Measurements from ENCODE around the gene SF3A1.

The SF3A1 gene

DNA sequence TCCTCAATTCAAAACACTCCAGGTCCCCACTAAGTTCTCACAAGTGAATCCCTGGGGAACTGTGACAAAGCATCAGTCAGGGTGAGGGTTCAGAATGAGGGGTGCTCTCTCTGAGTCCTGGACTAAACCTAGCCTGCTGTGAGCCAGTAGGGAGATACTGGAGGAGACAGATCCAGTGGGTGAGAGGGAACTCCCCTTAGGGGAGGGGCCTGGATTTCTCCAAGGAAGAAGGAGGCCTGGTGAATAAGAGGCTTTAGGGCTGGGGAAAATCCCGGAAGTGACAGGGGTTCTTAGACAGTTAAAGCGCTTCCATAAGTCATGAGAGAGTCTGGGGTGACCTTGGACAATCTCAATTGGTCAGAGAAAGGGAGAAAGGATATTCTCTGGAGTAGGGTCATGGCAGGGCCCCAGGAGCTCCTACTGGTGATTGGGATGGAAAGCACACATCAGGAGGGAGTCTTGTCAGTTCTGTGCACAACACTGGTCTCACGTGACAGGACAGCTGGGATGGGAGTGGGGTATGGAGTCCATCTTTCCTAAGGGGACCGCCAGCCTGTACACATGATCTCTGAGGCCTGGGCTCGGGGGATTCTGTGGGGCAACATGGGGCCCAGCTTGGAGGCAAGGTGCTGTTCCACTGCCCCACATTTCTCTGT, 31.5 kb downstream of the SF3A1 start:
- Histone ChIP-seq H3K27ac (ENCODE audit: low read length) (no peak overlapping the region), H3K27me3 (ENCODE audit: control insufficient read depth, insufficient read depth, low read length) (no peaks in the 10 kb centered on the region), H3K4me3 (ENCODE audit: low read length) (no peak overlapping the region), H3K9me3 (ENCODE audit: control insufficient read depth, insufficient read depth, low read length) (no peaks in the 10 kb centered on the region), H3K4me1 (ENCODE audit: control insufficient read depth, insufficient read depth, low read length) (peaks cover 3% of the 10 kb centered on the region; the same call in 1 of the 2 replicates), H3K36me3 (ENCODE audit: control insufficient read depth, insufficient read depth, low read length) (no peaks in the 10 kb centered on the region)
- DNase-seq (ENCODE audit: low read depth, low spot score): no peak
- WGBS (ENCODE audit: insufficient coverage, insufficient read length): no CpG with 5 or more reads among the region's 5 CpGs

DNA sequence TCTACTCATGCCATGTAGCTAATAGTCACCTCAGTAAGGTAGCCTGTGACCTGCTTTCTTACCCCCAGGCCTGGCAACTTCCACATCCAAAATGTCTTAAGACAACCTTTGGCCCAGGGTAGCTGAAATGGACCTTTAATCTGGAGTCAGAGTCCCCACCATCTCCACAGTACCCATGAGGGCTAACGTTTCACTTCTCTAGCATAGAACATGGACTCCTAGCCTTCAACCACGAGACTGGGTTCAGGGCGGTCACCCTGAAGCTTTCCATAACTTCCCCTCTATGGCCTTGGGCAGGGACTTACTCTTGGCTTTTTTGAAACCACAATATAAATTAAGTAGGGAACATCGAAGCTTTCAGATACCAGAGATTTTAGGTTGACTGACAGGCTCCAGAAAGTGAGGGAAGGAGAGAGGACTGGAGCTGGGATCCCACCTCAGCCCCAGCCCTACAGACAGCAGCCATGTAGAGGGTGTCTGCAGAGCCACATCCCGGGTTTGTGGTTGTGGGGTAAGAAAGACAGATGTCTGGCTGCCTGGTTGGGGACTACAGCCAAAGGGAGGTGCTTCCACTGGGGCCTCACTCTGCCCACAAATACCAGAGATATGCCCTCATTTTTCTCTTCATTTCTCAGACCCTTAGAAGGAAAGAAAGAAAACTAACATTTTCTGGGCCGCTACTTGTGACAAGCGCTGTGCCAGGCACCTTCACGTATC, 32.5 kb downstream of the SF3A1 start:
- H3K27me3 ChIP-seq (ENCODE audit: control insufficient read depth, insufficient read depth, low read length): no peaks in the 10 kb centered on the region
- peaks cover 3% of the 10 kb centered on the region; the same call in 1 of the 2 replicates for H3K4me1 ChIP-seq (ENCODE audit: control insufficient read depth, insufficient read depth, low read length)
- H3K36me3 ChIP-seq (ENCODE audit: control insufficient read depth, insufficient read depth, low read length): no peaks in the 10 kb centered on the region
- no CpG with 5 or more reads among the region's 8 CpGs for WGBS (ENCODE audit: insufficient coverage, insufficient read length)
- no peak for DNase-seq (ENCODE audit: low read depth, low spot score)
- no peak overlapping the region for H3K4me3 ChIP-seq (ENCODE audit: low read length)
- no peaks in the 10 kb centered on the region for H3K9me3 ChIP-seq (ENCODE audit: control insufficient read depth, insufficient read depth, low read length)
- no peak overlapping the region for H3K27ac ChIP-seq (ENCODE audit: low read length)

DNA sequence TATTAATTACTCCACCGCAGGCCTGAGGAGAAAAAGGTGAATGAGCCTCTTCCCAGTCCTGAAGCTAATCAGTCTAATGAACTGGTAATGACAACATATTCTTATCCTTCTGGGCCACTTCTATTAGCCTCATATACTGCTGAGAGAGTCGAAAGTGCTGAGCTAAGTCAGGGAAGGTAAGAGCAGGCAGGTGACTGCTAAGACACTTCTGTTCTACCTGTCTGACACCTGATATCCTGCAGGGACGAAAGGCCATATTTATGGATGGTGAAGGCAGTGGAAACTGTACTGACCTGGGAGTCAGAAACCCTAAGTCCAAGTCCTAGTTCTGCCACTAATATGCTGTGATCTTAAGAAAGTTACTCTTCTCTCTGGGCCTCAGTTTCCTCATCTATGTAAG, 33.4 kb downstream of the SF3A1 start:
- WGBS (ENCODE audit: insufficient coverage, insufficient read length): no CpG with 5 or more reads among the region's 3 CpGs

DNA sequence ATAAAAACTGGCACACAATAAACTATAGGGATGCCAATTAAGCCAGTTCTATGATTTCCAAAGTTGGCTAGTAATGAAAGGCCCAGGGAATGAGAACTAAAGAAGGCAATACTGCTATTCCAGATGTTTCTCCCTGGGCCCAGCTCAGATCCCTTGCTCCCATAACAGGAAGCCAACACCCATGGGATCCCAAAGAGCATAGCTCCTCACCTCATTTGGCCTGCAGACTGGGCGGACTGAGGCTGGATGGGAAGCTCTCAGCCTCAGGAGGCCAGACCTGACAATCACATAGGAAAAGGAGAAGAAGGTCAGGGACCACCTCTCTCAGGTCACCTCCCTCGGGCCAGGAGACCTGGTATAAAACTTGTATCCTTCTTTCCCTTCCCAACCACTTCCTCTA, 35.2 kb downstream of the SF3A1 start:
- no peak overlapping the region for H3K4me3 ChIP-seq (ENCODE audit: low read length)
- no peaks in the 10 kb centered on the region for H3K36me3 ChIP-seq (ENCODE audit: control insufficient read depth, insufficient read depth, low read length)
- no CpG with 5 or more reads among the region's 2 CpGs for WGBS (ENCODE audit: insufficient coverage, insufficient read length)
- no peaks in the 10 kb centered on the region for H3K27me3 ChIP-seq (ENCODE audit: control insufficient read depth, insufficient read depth, low read length)
- peaks cover 3% of the 10 kb centered on the region; the same call in 1 of the 2 replicates for H3K4me1 ChIP-seq (ENCODE audit: control insufficient read depth, insufficient read depth, low read length)
- H3K9me3 ChIP-seq (ENCODE audit: control insufficient read depth, insufficient read depth, low read length): no peaks in the 10 kb centered on the region
- H3K27ac ChIP-seq (ENCODE audit: low read length): no peak overlapping the region
- no peak for DNase-seq (ENCODE audit: low read depth, low spot score)

More for the DNA sequence above, 33.4 kb downstream of the SF3A1 start:
- no peaks in the 10 kb centered on the region for H3K27me3 ChIP-seq (ENCODE audit: control insufficient read depth, insufficient read depth, low read length)
- peaks cover 3% of the 10 kb centered on the region; the same call in 1 of the 2 replicates for H3K4me1 ChIP-seq (ENCODE audit: control insufficient read depth, insufficient read depth, low read length)
- DNase-seq (ENCODE audit: low read depth, low spot score): no peak
- H3K36me3 ChIP-seq (ENCODE audit: control insufficient read depth, insufficient read depth, low read length): no peaks in the 10 kb centered on the region
- H3K27ac ChIP-seq (ENCODE audit: low read length): no peak overlapping the region
- no peak overlapping the region for H3K4me3 ChIP-seq (ENCODE audit: low read length)
- H3K9me3 ChIP-seq (ENCODE audit: control insufficient read depth, insufficient read depth, low read length): no peaks in the 10 kb centered on the region

DNA sequence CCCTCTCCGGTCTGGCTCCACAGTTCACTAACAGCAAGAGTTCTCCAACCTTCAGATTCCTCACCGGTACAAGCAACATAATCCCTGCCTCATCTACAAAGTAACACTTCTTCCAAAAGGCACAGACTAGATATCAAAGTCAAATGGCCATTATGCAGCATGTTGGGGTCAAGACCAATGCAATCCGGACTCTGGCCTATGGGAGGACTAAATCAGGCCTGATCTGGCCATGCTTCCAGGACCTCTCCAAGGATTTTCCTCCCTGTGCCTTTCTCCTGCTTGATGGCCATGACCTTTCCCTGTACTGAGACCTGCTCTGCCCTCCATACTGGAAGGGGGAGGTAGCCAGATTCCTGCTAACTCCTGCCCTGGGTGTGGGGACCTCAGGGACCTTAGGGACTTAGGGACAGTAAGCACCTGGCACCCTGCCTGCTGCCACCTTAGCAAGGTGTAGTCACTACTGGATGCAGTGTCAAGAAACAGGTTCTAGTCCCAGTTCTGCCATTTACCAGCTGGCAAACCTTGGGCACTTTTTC, 36.6 kb downstream of the SF3A1 start:
- no CpG with 5 or more reads among the region's 3 CpGs for WGBS (ENCODE audit: insufficient coverage, insufficient read length)
- Histone ChIP-seq H3K4me3 (ENCODE audit: low read length) (no peak overlapping the region), H3K9me3 (ENCODE audit: control insufficient read depth, insufficient read depth, low read length) (no peaks in the 10 kb centered on the region), H3K4me1 (ENCODE audit: control insufficient read depth, insufficient read depth, low read length) (no peaks in the 10 kb centered on the region), H3K27me3 (ENCODE audit: control insufficient read depth, insufficient read depth, low read length) (no peaks in the 10 kb centered on the region), H3K36me3 (ENCODE audit: control insufficient read depth, insufficient read depth, low read length) (no peaks in the 10 kb centered on the region), H3K27ac (ENCODE audit: low read length) (no peak overlapping the region)
- no peak for DNase-seq (ENCODE audit: low read depth, low spot score)

DNA sequence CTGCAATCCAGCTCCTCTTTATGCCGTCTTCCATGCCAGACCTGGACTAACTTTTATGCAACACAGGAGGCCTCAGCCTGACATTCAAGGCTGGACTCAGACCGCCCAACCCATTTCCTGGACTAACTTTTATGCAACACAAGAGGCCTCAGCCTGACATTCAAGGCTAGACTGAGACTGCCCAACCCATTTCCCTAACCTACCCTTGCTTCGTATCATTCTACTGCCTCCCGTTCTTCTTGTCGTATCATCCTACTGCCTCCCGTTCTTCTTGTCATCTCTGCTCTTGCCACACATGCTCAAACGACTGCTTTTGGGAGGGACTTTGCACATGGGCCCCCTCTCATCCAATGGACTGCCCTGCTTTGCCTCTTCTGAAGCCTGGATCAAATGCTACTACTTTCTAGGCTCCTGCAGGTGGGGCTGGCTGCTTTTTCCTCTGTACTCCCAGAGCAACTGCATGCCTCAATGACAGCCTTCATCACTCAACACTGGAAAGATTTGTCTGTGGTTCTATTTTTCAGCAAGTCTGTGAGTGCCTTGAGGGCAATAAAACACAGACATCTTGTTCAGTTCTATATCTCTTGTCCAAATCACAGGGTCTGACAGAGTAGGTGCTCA, 37.8 kb downstream of the SF3A1 start:
- DNase-seq (ENCODE audit: low read depth, low spot score): no peak
- H3K4me1 ChIP-seq (ENCODE audit: control insufficient read depth, insufficient read depth, low read length): no peaks in the 10 kb centered on the region
- WGBS (ENCODE audit: insufficient coverage, insufficient read length): no CpG with 5 or more reads among the region's 7 CpGs

DNA sequence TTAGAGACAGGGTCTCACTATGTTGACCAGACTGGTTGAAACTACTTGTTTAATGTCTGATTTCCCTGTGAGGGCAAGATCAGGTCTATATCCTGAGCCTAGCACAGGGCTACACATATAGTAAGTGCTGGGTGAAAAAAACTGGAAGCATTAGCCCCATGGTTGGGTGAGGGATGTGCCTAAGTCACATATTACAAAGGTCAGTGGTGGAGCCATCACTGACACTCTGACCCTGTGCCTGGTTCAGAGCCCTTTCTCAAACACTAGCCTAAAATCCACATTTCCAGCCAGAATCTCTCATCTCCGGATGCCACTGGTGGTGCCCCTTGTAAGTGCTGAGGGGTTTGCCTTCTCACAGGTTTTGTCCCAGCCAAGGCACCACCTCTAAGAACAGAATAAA, 38.9 kb downstream of the SF3A1 start:
- H3K27me3 ChIP-seq (ENCODE audit: control insufficient read depth, insufficient read depth, low read length): no peaks in the 10 kb centered on the region
- H3K27ac ChIP-seq (ENCODE audit: low read length): no peak overlapping the region
- no peaks in the 10 kb centered on the region for H3K9me3 ChIP-seq (ENCODE audit: control insufficient read depth, insufficient read depth, low read length)
- H3K36me3 ChIP-seq (ENCODE audit: control insufficient read depth, insufficient read depth, low read length): no peaks in the 10 kb centered on the region
- DNase-seq (ENCODE audit: low read depth, low spot score): no peak
- H3K4me1 ChIP-seq (ENCODE audit: control insufficient read depth, insufficient read depth, low read length): no peaks in the 10 kb centered on the region
- no CpG with 5 or more reads among the region's 1 CpG for WGBS (ENCODE audit: insufficient coverage, insufficient read length)
- H3K4me3 ChIP-seq (ENCODE audit: low read length): no peak overlapping the region

More for the DNA sequence above, 37.8 kb downstream of the SF3A1 start:
- no peaks in the 10 kb centered on the region for H3K9me3 ChIP-seq (ENCODE audit: control insufficient read depth, insufficient read depth, low read length)
- H3K27ac ChIP-seq (ENCODE audit: low read length): no peak overlapping the region
- no peak overlapping the region for H3K4me3 ChIP-seq (ENCODE audit: low read length)
- no peaks in the 10 kb centered on the region for H3K27me3 ChIP-seq (ENCODE audit: control insufficient read depth, insufficient read depth, low read length)
- no peaks in the 10 kb centered on the region for H3K36me3 ChIP-seq (ENCODE audit: control insufficient read depth, insufficient read depth, low read length)

DNA sequence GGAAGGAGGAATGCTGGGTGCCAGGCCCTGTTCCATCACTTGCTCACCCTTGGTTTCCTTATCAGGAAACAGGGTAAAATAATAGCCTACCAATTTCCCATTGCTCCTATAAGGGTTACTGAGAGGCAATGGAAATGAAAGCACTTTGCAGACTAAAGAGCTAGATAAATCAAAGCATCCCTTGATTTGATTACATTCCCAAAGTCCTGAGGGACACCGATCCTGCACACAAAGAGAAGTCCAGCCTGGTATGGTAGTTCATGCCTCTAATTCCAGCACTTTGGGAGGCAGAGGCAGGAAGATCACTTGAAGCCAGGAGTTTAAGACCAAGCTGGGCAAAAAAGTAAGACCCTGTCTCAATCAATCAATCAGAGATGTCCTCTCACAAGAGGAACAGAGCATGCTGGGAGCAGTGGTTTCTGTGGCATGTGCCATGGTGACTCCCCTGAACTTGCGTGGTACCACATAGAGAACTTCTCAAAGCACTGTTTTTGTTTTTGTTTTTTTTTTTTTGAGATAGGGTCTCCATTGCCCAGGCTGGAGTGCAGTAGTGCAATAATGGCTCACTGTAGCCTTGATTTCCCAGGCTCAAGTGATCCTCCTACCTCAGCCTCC, 40.6 kb downstream of the SF3A1 start:
- Histone ChIP-seq H3K9me3 (ENCODE audit: control insufficient read depth, insufficient read depth, low read length) (no peaks in the 10 kb centered on the region), H3K4me3 (ENCODE audit: low read length) (no peak overlapping the region), H3K4me1 (ENCODE audit: control insufficient read depth, insufficient read depth, low read length) (no peaks in the 10 kb centered on the region), H3K27me3 (ENCODE audit: control insufficient read depth, insufficient read depth, low read length) (no peaks in the 10 kb centered on the region), H3K27ac (ENCODE audit: low read length) (no peak overlapping the region), H3K36me3 (ENCODE audit: control insufficient read depth, insufficient read depth, low read length) (no peaks in the 10 kb centered on the region)
- no CpG with 5 or more reads among the region's 2 CpGs for WGBS (ENCODE audit: insufficient coverage, insufficient read length)
- no peak for DNase-seq (ENCODE audit: low read depth, low spot score)

DNA sequence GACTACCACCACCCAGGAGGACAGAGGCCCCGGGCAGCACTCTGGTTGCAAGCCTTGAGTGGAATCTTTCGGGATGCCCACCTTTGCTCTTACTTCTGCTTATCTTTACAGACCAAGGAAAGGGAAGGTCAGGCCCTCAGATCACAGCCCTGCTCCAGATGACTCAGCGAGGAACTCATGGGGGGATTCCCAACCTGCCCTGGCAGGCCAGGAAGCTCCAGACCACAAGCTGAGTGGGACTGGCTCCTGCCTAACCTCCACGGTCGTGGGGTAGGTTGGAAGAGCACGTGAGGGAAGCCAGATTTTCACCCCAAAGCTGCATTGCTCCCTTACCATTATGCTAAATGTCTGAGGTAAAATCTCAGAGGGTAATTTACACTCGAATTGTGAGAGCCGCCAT, 41.8 kb downstream of the SF3A1 start:
- DNase-seq (ENCODE audit: low read depth, low spot score): no peak
- no peak overlapping the region for H3K4me3 ChIP-seq (ENCODE audit: low read length)
- no CpG with 5 or more reads among the region's 8 CpGs for WGBS (ENCODE audit: insufficient coverage, insufficient read length)
- H3K36me3 ChIP-seq (ENCODE audit: control insufficient read depth, insufficient read depth, low read length): no peaks in the 10 kb centered on the region
- no peaks in the 10 kb centered on the region for H3K9me3 ChIP-seq (ENCODE audit: control insufficient read depth, insufficient read depth, low read length)
- no peaks in the 10 kb centered on the region for H3K4me1 ChIP-seq (ENCODE audit: control insufficient read depth, insufficient read depth, low read length)
- H3K27me3 ChIP-seq (ENCODE audit: control insufficient read depth, insufficient read depth, low read length): no peaks in the 10 kb centered on the region
- no peak overlapping the region for H3K27ac ChIP-seq (ENCODE audit: low read length)

Data from iPS DF 6.9 (cell line).